Memory B cell (primary cell): ENCODE measurements around the gene KAT5.
"Not testable (repeated sequence)": the region's sequence is repeated elsewhere in the genome, so short reads cannot be mapped to it uniquely, and the experiment has no call there.

Source experiments
- ATAC-seq: fragments of 150-1000 bp; cut with Tn5 transposase; 2 replicates; pipeline ENCODE4 v1.10.0; 2021; ENCODE audit warnings: low read depth, mild to moderate bottlenecking, moderate library complexity
- DNase-seq, 2 donors: peaks; one replicate each; pipeline ENCODE4 v3.0.0; 2022; ENCODE audit warnings: low spot score in 2 of 2
- H3K27ac Mint-ChIP-seq: one replicate; pipeline ENCODE4 v1.8.0; 2022; ENCODE audit warnings: mild to moderate bottlenecking, moderate library complexity, mixed read lengths
- H3K27me3 Mint-ChIP-seq: one replicate; pipeline ENCODE4 v1.8.0; 2022; ENCODE audit warnings: mixed read lengths
- H3K36me3 Mint-ChIP-seq: one replicate; pipeline ENCODE4 v1.8.0; 2022; ENCODE audit warnings: mild to moderate bottlenecking, mixed read lengths
- H3K4me1 Mint-ChIP-seq: one replicate; pipeline ENCODE4 v1.8.0; 2022; ENCODE audit warnings: mixed read lengths
- H3K4me3 Mint-ChIP-seq: one replicate; pipeline ENCODE4 v1.8.0; 2022; ENCODE audit warnings: mild to moderate bottlenecking, moderate library complexity, mixed read lengths
- H3K9me3 Mint-ChIP-seq: one replicate; pipeline ENCODE4 v1.8.0; 2022; ENCODE audit warnings: mixed read lengths

KAT5 gene

GRCh38 chr11:65742353-65742752 is 30.3 kb downstream of the KAT5 start:
- ATAC-seq (no peak), DNase-seq (no peak)
- no peak overlapping the region for H3K4me3 Mint-ChIP-seq
- H3K27me3 Mint-ChIP-seq, result peaks cover 6% of the 10 kb centered on the region
- no peak overlapping the region for H3K27ac Mint-ChIP-seq
- no peaks in the 10 kb centered on the region for H3K36me3 Mint-ChIP-seq
- peaks cover 9% of the 10 kb centered on the region for H3K4me1 Mint-ChIP-seq
- H3K9me3 Mint-ChIP-seq, result no peaks in the 10 kb centered on the region

- H3K27me3 Mint-ChIP-seq, result peaks cover 6% of the 10 kb centered on the region
- no peaks in the 10 kb centered on the region for H3K36me3 Mint-ChIP-seq
These were observed 31.6 kb downstream of the KAT5 start for GRCh38 chr11:65743681-65744025.

GRCh38 chr11:65744026-65744698 is 32.1 kb downstream of the KAT5 start:
- H3K27me3 Mint-ChIP-seq, result peaks cover 6% of the 10 kb centered on the region
- DNase-seq (no peak), ATAC-seq (no peak)
- no peak overlapping the region for H3K4me3 Mint-ChIP-seq
- H3K9me3 Mint-ChIP-seq, result peaks cover 3% of the 10 kb centered on the region
- peaks cover 9% of the 10 kb centered on the region for H3K4me1 Mint-ChIP-seq
- H3K27ac Mint-ChIP-seq, result no peak overlapping the region
- no peaks in the 10 kb centered on the region for H3K36me3 Mint-ChIP-seq

More at GRCh38 chr11:65743681-65744025, 31.6 kb downstream of the KAT5 start:
- H3K9me3 Mint-ChIP-seq, result peaks cover 3% of the 10 kb centered on the region
- peaks cover 9% of the 10 kb centered on the region for H3K4me1 Mint-ChIP-seq
- no peak overlapping the region for H3K27ac Mint-ChIP-seq
- ATAC-seq (no peak), DNase-seq (no peak)
- H3K4me3 Mint-ChIP-seq, result no peak overlapping the region

- H3K9me3 Mint-ChIP-seq, result peaks cover 3% of the 10 kb centered on the region
- H3K4me1 Mint-ChIP-seq, result peaks cover 9% of the 10 kb centered on the region
- no peak overlapping the region for H3K4me3 Mint-ChIP-seq
- no peaks in the 10 kb centered on the region for H3K36me3 Mint-ChIP-seq
- DNase-seq (no peak), ATAC-seq (no peak)
- peaks cover 6% of the 10 kb centered on the region for H3K27me3 Mint-ChIP-seq
- no peak overlapping the region for H3K27ac Mint-ChIP-seq
These were observed 32.6 kb downstream of the KAT5 start for GRCh38 chr11:65744699-65745042.

- peaks cover 6% of the 10 kb centered on the region for H3K27me3 Mint-ChIP-seq
- H3K4me1 Mint-ChIP-seq, result peaks cover 11% of the 10 kb centered on the region
- H3K9me3 Mint-ChIP-seq, result peaks cover 3% of the 10 kb centered on the region
- DNase-seq (no peak), ATAC-seq (no peak)
- no peak overlapping the region for H3K27ac Mint-ChIP-seq
- no peak overlapping the region for H3K4me3 Mint-ChIP-seq
- no peaks in the 10 kb centered on the region for H3K36me3 Mint-ChIP-seq
These were observed 33.0 kb downstream of the KAT5 start for GRCh38 chr11:65745049-65745448.

GRCh38 chr11:65762169-65762568 is 50.1 kb downstream of the KAT5 start:
- not testable (repeated sequence) for H3K4me3 Mint-ChIP-seq, H3K27me3 Mint-ChIP-seq, DNase-seq, H3K27ac Mint-ChIP-seq, ATAC-seq, H3K4me1 Mint-ChIP-seq, H3K36me3 Mint-ChIP-seq, H3K9me3 Mint-ChIP-seq

GRCh38 chr11:65762816-65763215 is 50.8 kb downstream of the KAT5 start:
- ATAC-seq, H3K4me3 Mint-ChIP-seq, H3K9me3 Mint-ChIP-seq, H3K36me3 Mint-ChIP-seq, H3K4me1 Mint-ChIP-seq, H3K27me3 Mint-ChIP-seq, H3K27ac Mint-ChIP-seq, DNase-seq: not testable (repeated sequence)

- peaks cover under 1% of the 10 kb centered on the region for H3K4me1 Mint-ChIP-seq
- no peak overlapping the region for H3K4me3 Mint-ChIP-seq
- DNase-seq (no peak), ATAC-seq (no peak)
- H3K27me3 Mint-ChIP-seq, result peaks cover 2% of the 10 kb centered on the region
- H3K9me3 Mint-ChIP-seq, result no peaks in the 10 kb centered on the region
- H3K27ac Mint-ChIP-seq, result no peak overlapping the region
- no peaks in the 10 kb centered on the region for H3K36me3 Mint-ChIP-seq
These were observed 52.4 kb downstream of the KAT5 start for GRCh38 chr11:65764434-65764833.

GRCh38 chr11:65766535-65766934 is 54.5 kb downstream of the KAT5 start:
- Mint-ChIP-seq H3K4me3 (no peak overlapping the region), H3K36me3 (no peaks in the 10 kb centered on the region), H3K27ac (no peak overlapping the region), H3K9me3 (no peaks in the 10 kb centered on the region), H3K27me3 (no peaks in the 10 kb centered on the region), H3K4me1 (peaks cover 7% of the 10 kb centered on the region)
- DNase-seq (no peak), ATAC-seq (no peak)

GRCh38 chr11:65767406-65767805 is 55.4 kb downstream of the KAT5 start:
- DNase-seq (no peak), ATAC-seq (no peak)
- Mint-ChIP-seq H3K4me1 (peaks cover 7% of the 10 kb centered on the region), H3K4me3 (no peak overlapping the region), H3K9me3 (no peaks in the 10 kb centered on the region), H3K27ac (no peak overlapping the region), H3K36me3 (no peaks in the 10 kb centered on the region), H3K27me3 (no peaks in the 10 kb centered on the region)

GRCh38 chr11:65767806-65768205 is 55.8 kb downstream of the KAT5 start:
- H3K4me1 Mint-ChIP-seq, H3K27me3 Mint-ChIP-seq, H3K4me3 Mint-ChIP-seq, H3K9me3 Mint-ChIP-seq, H3K27ac Mint-ChIP-seq, ATAC-seq, DNase-seq, H3K36me3 Mint-ChIP-seq: not testable (repeated sequence)
